ENCODE data around the gene AKR1A1.
A peak's percentile ranks its signal among the peaks of the same experiment; 100 is the strongest.

Gene AKR1A1

GRCh38 chr1:45552331-45552730 lies 1.7 kb downstream of the AKR1A1 start:
- H4K8ac ChIP-seq (ENCODE audit: low read depth, low read length), result no peak overlapping the region
- no peak overlapping the region for H2AK5ac ChIP-seq (ENCODE audit: low read length)
- H3K4ac ChIP-seq (ENCODE audit: low read depth, low read length), result no peak overlapping the region
- peaks cover 9% of the 10 kb centered on the region for H3K79me1 ChIP-seq (ENCODE audit: low read length)
- peak overlapping the region; percentile 89 for H3K9ac ChIP-seq (ENCODE audit: low read length)
- H3K36me3 ChIP-seq (ENCODE audit: control insufficient read depth, insufficient read depth, low read length), result peaks cover 3% of the 10 kb centered on the region
- no peak overlapping the region for H2BK120ac ChIP-seq (ENCODE audit: low read depth, low read length)
- H2BK15ac ChIP-seq (replicated peaks; ENCODE audit: low read depth), result no peak overlapping the region
- H3K18ac ChIP-seq (ENCODE audit: low read length), result no peak overlapping the region
- H2BK5ac ChIP-seq (ENCODE audit: low read length), result no peak overlapping the region
- H3K27ac ChIP-seq (ENCODE audit: low read depth, low read length), result no peak overlapping the region
- no peaks in the 10 kb centered on the region for H3K27me3 ChIP-seq (ENCODE audit: insufficient read depth, low read length, poor library complexity)
- no CpG with 5 or more reads among the region's 1 CpG for WGBS (ENCODE audit: extremely low coverage, insufficient coverage, low lambda C conversion rate)
- H3K4me3 ChIP-seq (ENCODE audit: low read length), result no peak overlapping the region
- H3K4me2 ChIP-seq (ENCODE audit: low read length), result peak overlapping the region; percentile 21
- H4K5ac ChIP-seq (ENCODE audit: low read length), result peak overlapping the region; percentile 56
- peaks cover 27% of the 10 kb centered on the region for H3K79me2 ChIP-seq (ENCODE audit: control insufficient read depth, insufficient read depth, low read length)
- H3K56ac ChIP-seq (ENCODE audit: low read length), result peak overlapping the region; percentile 28
- no peak overlapping the region for H3K23ac ChIP-seq (ENCODE audit: low read length)
- no peak for DNase-seq
- H3K4me1 ChIP-seq (ENCODE audit: control insufficient read depth, low read depth, low read length), result peaks cover 4% of the 10 kb centered on the region

- Histone ChIP-seq H3K4me2 (ENCODE audit: low read length) (no peak overlapping the region), H3K27ac (ENCODE audit: low read depth, low read length) (no peak overlapping the region), H3K4me1 (ENCODE audit: control insufficient read depth, low read depth, low read length) (peaks cover 4% of the 10 kb centered on the region), H3K56ac (ENCODE audit: low read length) (peak overlapping the region; percentile 3), H4K8ac (ENCODE audit: low read depth, low read length) (no peak overlapping the region), H3K79me2 (ENCODE audit: control insufficient read depth, insufficient read depth, low read length) (peaks cover 32% of the 10 kb centered on the region), H3K36me3 (ENCODE audit: control insufficient read depth, insufficient read depth, low read length) (peaks cover 3% of the 10 kb centered on the region), H2BK120ac (ENCODE audit: low read depth, low read length) (no peak overlapping the region), H3K23ac (ENCODE audit: low read length) (no peak overlapping the region), H3K4ac (ENCODE audit: low read depth, low read length) (no peak overlapping the region), H4K5ac (ENCODE audit: low read length) (no peak overlapping the region), H3K4me3 (ENCODE audit: low read length) (no peak overlapping the region), H3K9ac (ENCODE audit: low read length) (no peak overlapping the region), H3K79me1 (ENCODE audit: low read length) (peaks cover 10% of the 10 kb centered on the region), H2BK15ac (replicated peaks; ENCODE audit: low read depth) (no peak overlapping the region), H2AK5ac (ENCODE audit: low read length) (no peak overlapping the region), H2BK5ac (ENCODE audit: low read length) (no peak overlapping the region), H3K27me3 (ENCODE audit: insufficient read depth, low read length, poor library complexity) (no peaks in the 10 kb centered on the region), H3K18ac (ENCODE audit: low read length) (no peak overlapping the region)
- WGBS (ENCODE audit: extremely low coverage, insufficient coverage, low lambda C conversion rate), result no CpG with 5 or more reads among the region's 6 CpGs
- DNase-seq, result no peak
These were observed 3.6 kb downstream of the AKR1A1 start for GRCh38 chr1:45554198-45554597.

- peaks cover under 1% of the 10 kb centered on the region for H3K4me1 ChIP-seq (ENCODE audit: control insufficient read depth, low read depth, low read length)
- H3K4me3 ChIP-seq (ENCODE audit: low read length), result no peak overlapping the region
- H3K27me3 ChIP-seq (ENCODE audit: insufficient read depth, low read length, poor library complexity), result no peaks in the 10 kb centered on the region
- H3K4ac ChIP-seq (ENCODE audit: low read depth, low read length), result no peak overlapping the region
- H3K36me3 ChIP-seq (ENCODE audit: control insufficient read depth, insufficient read depth, low read length), result peaks cover 6% of the 10 kb centered on the region
- no peak overlapping the region for H3K9ac ChIP-seq (ENCODE audit: low read length)
- no peak overlapping the region for H3K27ac ChIP-seq (ENCODE audit: low read depth, low read length)
- peaks cover 5% of the 10 kb centered on the region for H3K79me1 ChIP-seq (ENCODE audit: low read length)
- DNase-seq, result no peak
- H4K5ac ChIP-seq (ENCODE audit: low read length), result no peak overlapping the region
- H2AK5ac ChIP-seq (ENCODE audit: low read length), result no peak overlapping the region
- H3K23ac ChIP-seq (ENCODE audit: low read length), result no peak overlapping the region
- H2BK5ac ChIP-seq (ENCODE audit: low read length), result no peak overlapping the region
- H3K56ac ChIP-seq (ENCODE audit: low read length), result no peak overlapping the region
- H3K79me2 ChIP-seq (ENCODE audit: control insufficient read depth, insufficient read depth, low read length), result peaks cover 23% of the 10 kb centered on the region
- WGBS (ENCODE audit: extremely low coverage, insufficient coverage, low lambda C conversion rate), result no CpG with 5 or more reads among the region's 3 CpGs
- no peak overlapping the region for H4K8ac ChIP-seq (ENCODE audit: low read depth, low read length)
- H3K18ac ChIP-seq (ENCODE audit: low read length), result no peak overlapping the region
- H3K4me2 ChIP-seq (ENCODE audit: low read length), result no peak overlapping the region
- no peak overlapping the region for H2BK120ac ChIP-seq (ENCODE audit: low read depth, low read length)
- H2BK15ac ChIP-seq (replicated peaks; ENCODE audit: low read depth), result no peak overlapping the region
These were observed 6.9 kb downstream of the AKR1A1 start for GRCh38 chr1:45557422-45557944.

- no peak overlapping the region for H3K4ac ChIP-seq (ENCODE audit: low read depth, low read length)
- no peak overlapping the region for H2BK120ac ChIP-seq (ENCODE audit: low read depth, low read length)
- no peak overlapping the region for H2BK5ac ChIP-seq (ENCODE audit: low read length)
- H3K27ac ChIP-seq (ENCODE audit: low read depth, low read length), result no peak overlapping the region
- no peak overlapping the region for H2BK15ac ChIP-seq (replicated peaks; ENCODE audit: low read depth)
- no peaks in the 10 kb centered on the region for H3K27me3 ChIP-seq (ENCODE audit: insufficient read depth, low read length, poor library complexity)
- DNase-seq, result no peak
- no peak overlapping the region for H4K5ac ChIP-seq (ENCODE audit: low read length)
- no peaks in the 10 kb centered on the region for H3K4me1 ChIP-seq (ENCODE audit: control insufficient read depth, low read depth, low read length)
- H3K79me2 ChIP-seq (ENCODE audit: control insufficient read depth, insufficient read depth, low read length), result peaks cover 8% of the 10 kb centered on the region
- H3K36me3 ChIP-seq (ENCODE audit: control insufficient read depth, insufficient read depth, low read length), result peaks cover 20% of the 10 kb centered on the region
- WGBS (ENCODE audit: extremely low coverage, insufficient coverage, low lambda C conversion rate), result no CpG with 5 or more reads among the region's 2 CpGs
- H3K79me1 ChIP-seq (ENCODE audit: low read length), result no peaks in the 10 kb centered on the region
- no peak overlapping the region for H3K18ac ChIP-seq (ENCODE audit: low read length)
- no peak overlapping the region for H2AK5ac ChIP-seq (ENCODE audit: low read length)
- no peak overlapping the region for H3K4me3 ChIP-seq (ENCODE audit: low read length)
- H3K23ac ChIP-seq (ENCODE audit: low read length), result no peak overlapping the region
- no peak overlapping the region for H3K4me2 ChIP-seq (ENCODE audit: low read length)
- no peak overlapping the region for H4K8ac ChIP-seq (ENCODE audit: low read depth, low read length)
- no peak overlapping the region for H3K9ac ChIP-seq (ENCODE audit: low read length)
- H3K56ac ChIP-seq (ENCODE audit: low read length), result no peak overlapping the region
These were observed 13.2 kb downstream of the AKR1A1 start for GRCh38 chr1:45563843-45564242.

- H3K9ac ChIP-seq (ENCODE audit: low read length), result no peak overlapping the region
- no peak overlapping the region for H3K27ac ChIP-seq (ENCODE audit: low read depth, low read length)
- H3K4ac ChIP-seq (ENCODE audit: low read depth, low read length), result no peak overlapping the region
- WGBS (ENCODE audit: extremely low coverage, insufficient coverage, low lambda C conversion rate), result no CpG with 5 or more reads among the region's 5 CpGs
- no peak overlapping the region for H4K5ac ChIP-seq (ENCODE audit: low read length)
- H3K27me3 ChIP-seq (ENCODE audit: insufficient read depth, low read length, poor library complexity), result no peaks in the 10 kb centered on the region
- H3K36me3 ChIP-seq (ENCODE audit: control insufficient read depth, insufficient read depth, low read length), result peaks cover 26% of the 10 kb centered on the region
- no peak overlapping the region for H4K8ac ChIP-seq (ENCODE audit: low read depth, low read length)
- peaks cover 1% of the 10 kb centered on the region for H3K79me2 ChIP-seq (ENCODE audit: control insufficient read depth, insufficient read depth, low read length)
- H2AK5ac ChIP-seq (ENCODE audit: low read length), result no peak overlapping the region
- H2BK5ac ChIP-seq (ENCODE audit: low read length), result no peak overlapping the region
- no peak overlapping the region for H3K4me2 ChIP-seq (ENCODE audit: low read length)
- no peak for DNase-seq
- H3K4me3 ChIP-seq (ENCODE audit: low read length), result no peak overlapping the region
- no peaks in the 10 kb centered on the region for H3K79me1 ChIP-seq (ENCODE audit: low read length)
- H2BK15ac ChIP-seq (replicated peaks; ENCODE audit: low read depth), result no peak overlapping the region
- no peak overlapping the region for H3K18ac ChIP-seq (ENCODE audit: low read length)
- no peak overlapping the region for H2BK120ac ChIP-seq (ENCODE audit: low read depth, low read length)
- no peaks in the 10 kb centered on the region for H3K4me1 ChIP-seq (ENCODE audit: control insufficient read depth, low read depth, low read length)
- H3K56ac ChIP-seq (ENCODE audit: low read length), result no peak overlapping the region
- no peak overlapping the region for H3K23ac ChIP-seq (ENCODE audit: low read length)
These were observed 16.1 kb downstream of the AKR1A1 start for GRCh38 chr1:45566722-45567121.

- no peak for DNase-seq
- Histone ChIP-seq H3K27ac (ENCODE audit: low read depth, low read length) (no peak overlapping the region), H2AK5ac (ENCODE audit: low read length) (no peak overlapping the region), H3K36me3 (ENCODE audit: control insufficient read depth, insufficient read depth, low read length) (peaks cover 25% of the 10 kb centered on the region), H3K9ac (ENCODE audit: low read length) (no peak overlapping the region), H3K4me1 (ENCODE audit: control insufficient read depth, low read depth, low read length) (no peaks in the 10 kb centered on the region), H3K4me2 (ENCODE audit: low read length) (no peak overlapping the region), H3K56ac (ENCODE audit: low read length) (no peak overlapping the region), H2BK5ac (ENCODE audit: low read length) (no peak overlapping the region), H2BK15ac (replicated peaks; ENCODE audit: low read depth) (no peak overlapping the region), H3K4ac (ENCODE audit: low read depth, low read length) (no peak overlapping the region), H3K27me3 (ENCODE audit: insufficient read depth, low read length, poor library complexity) (no peaks in the 10 kb centered on the region), H3K23ac (ENCODE audit: low read length) (no peak overlapping the region), H2BK120ac (ENCODE audit: low read depth, low read length) (no peak overlapping the region), H3K79me1 (ENCODE audit: low read length) (no peaks in the 10 kb centered on the region), H3K4me3 (ENCODE audit: low read length) (no peak overlapping the region), H3K18ac (ENCODE audit: low read length) (no peak overlapping the region), H3K79me2 (ENCODE audit: control insufficient read depth, insufficient read depth, low read length) (no peaks in the 10 kb centered on the region), H4K8ac (ENCODE audit: low read depth, low read length) (no peak overlapping the region), H4K5ac (ENCODE audit: low read length) (no peak overlapping the region)
- WGBS (ENCODE audit: extremely low coverage, insufficient coverage, low lambda C conversion rate), result no CpG with 5 or more reads among the region's 7 CpGs
These were observed 17.3 kb downstream of the AKR1A1 start for GRCh38 chr1:45567911-45568310.

Data from mesendoderm (in vitro differentiated cells).